Tibial artery (tissue), 4 donors: Measurements from ENCODE around the gene MOGAT2.

Experiments used
- DNase-seq, 2 donors: peaks; one replicate each; pipeline ENCODE4 v3.0.0-alpha.2; 2019
- H3K27ac ChIP-seq, 2 donors: fragments of 200-600 bp; sonication (generic) in 1 of 2; 1 replicate in 1 of 2; 2 replicates in 1 of 2; pipeline ENCODE4 v1.5.1; 2018 to 2019; ENCODE audit warnings: mild to moderate bottlenecking in 1 of 2
- H3K27me3 ChIP-seq, 2 donors: fragments of 200-600 bp; sonication (generic) in 1 of 2; one replicate each; pipeline versions ENCODE4 v1.5.1 to v1.6.0; 2016 to 2019
- H3K36me3 ChIP-seq, 3 donors: fragments of 200-600 bp; sonication (generic) in 2 of 3; one replicate each; pipeline ENCODE4 v1.5.1; 2016 to 2019; ENCODE audit warnings: mild to moderate bottlenecking in 2 of 3
- H3K4me1 ChIP-seq, 4 donors: fragments of 200-600 bp; sonication (generic) in 2 of 4; 1 replicate in 3 of 4; 2 replicates in 1 of 4; pipeline ENCODE4 v1.5.1; 2016 to 2019
- H3K4me3 ChIP-seq, 2 donors: fragments of 200-600 bp; sonication (generic) in 1 of 2; 1 replicate in 1 of 2; 2 replicates in 1 of 2; pipeline ENCODE4 v1.5.1; 2018 to 2019; ENCODE audit warnings: mild to moderate bottlenecking in 2 of 2
- H3K9me3 ChIP-seq, 3 donors: fragments of 200-600 bp; sonication (generic) in 1 of 3; one replicate each; pipeline ENCODE4 v1.5.1; 2016 to 2019
- CTCF ChIP-seq, 2 experiments: fragments of 200-600 bp in 1 of 2; fragments of 450-650 bp in 1 of 2; IDR thresholded peaks; one replicate each; pipeline ENCODE4 v1.5.1; 2017 to 2019; ENCODE audit warnings: antibody characterized with exemption in 2 of 2, mild to moderate bottlenecking in 1 of 2, moderate library complexity in 1 of 2
- intact Hi-C: fragments of 100-400 bp; cut with DNase I; formaldehyde crosslinking; loops from one replicate; pipeline ENCODE4 v1.15.0; 2023; ENCODE audit warnings: low total_unique reads

Gene MOGAT2

GRCh38 chr11:75731095-75731494 lies 13.5 kb downstream of the MOGAT2 start:
- no peaks in the 10 kb centered on the region for H3K36me3 ChIP-seq
- no peaks in the 10 kb centered on the region for H3K9me3 ChIP-seq
- no peak overlapping the region for H3K27ac ChIP-seq
- no peak for TF ChIP-seq CTCF (IDR thresholded peaks at IDR 0.05)
- H3K4me1 ChIP-seq, result peaks cover 0 to 23% (median 12%) of the 10 kb centered on the region in 4 donors
- intact Hi-C loops, result no loop called here
- no peaks in the 10 kb centered on the region for H3K27me3 ChIP-seq
- no peak overlapping the region for H3K4me3 ChIP-seq
- no peak for DNase-seq

GRCh38 chr11:75733071-75733430 lies 15.4 kb downstream of the MOGAT2 start:
- Histone ChIP-seq H3K4me3 (no peak overlapping the region), H3K4me1 (peaks cover 0 to 23% (median 12%) of the 10 kb centered on the region in 4 donors), H3K36me3 (no peaks in the 10 kb centered on the region), H3K9me3 (no peaks in the 10 kb centered on the region), H3K27ac (no peak overlapping the region), H3K27me3 (no peaks in the 10 kb centered on the region)
- TF ChIP-seq CTCF (IDR thresholded peaks at IDR 0.05), result no peak
- intact Hi-C loops, result no loop called here
- DNase-seq, result no peak

DNA sequence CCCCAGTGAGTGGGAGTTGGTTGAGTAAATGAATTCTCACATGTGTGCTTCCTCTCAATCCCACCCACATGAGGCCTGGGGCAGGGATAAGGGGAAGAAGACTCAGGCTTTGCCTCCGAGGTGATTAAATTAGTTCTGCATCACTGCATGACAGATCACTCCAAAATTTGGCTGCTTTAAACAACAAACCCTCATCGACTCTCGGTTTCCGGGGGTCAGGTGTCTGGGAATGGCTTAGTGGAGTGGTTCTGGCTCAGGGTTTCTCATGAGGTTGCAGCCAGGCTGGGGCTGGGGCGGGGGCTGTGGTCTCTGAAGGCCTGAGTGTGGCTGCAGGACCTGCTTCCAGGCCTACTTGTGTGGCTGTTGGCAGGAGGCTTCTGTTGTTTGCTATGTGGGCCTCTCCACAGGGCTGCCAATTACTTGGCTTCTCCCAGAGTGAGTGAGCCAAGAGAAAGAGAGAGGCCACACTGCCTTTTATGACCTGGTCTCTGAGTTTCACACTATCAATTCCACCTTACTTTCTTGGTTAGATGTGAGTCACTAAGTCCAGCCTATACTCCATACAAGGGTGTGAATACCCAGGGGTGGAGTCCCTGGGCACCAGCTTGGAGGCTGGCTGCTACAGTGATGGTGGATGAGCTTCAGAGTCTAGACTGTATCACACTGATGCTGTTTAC lies 15.9 kb downstream of the MOGAT2 start:
- no peak for TF ChIP-seq CTCF (IDR thresholded peaks at IDR 0.05)
- Histone ChIP-seq H3K4me3 (no peak overlapping the region), H3K9me3 (no peaks in the 10 kb centered on the region), H3K27ac (no peak overlapping the region), H3K4me1 (peaks cover 0 to 23% (median 12%) of the 10 kb centered on the region in 4 donors), H3K36me3 (no peaks in the 10 kb centered on the region), H3K27me3 (no peaks in the 10 kb centered on the region)
- DNase-seq, result no peak
- intact Hi-C loops, result no loop called here

DNA sequence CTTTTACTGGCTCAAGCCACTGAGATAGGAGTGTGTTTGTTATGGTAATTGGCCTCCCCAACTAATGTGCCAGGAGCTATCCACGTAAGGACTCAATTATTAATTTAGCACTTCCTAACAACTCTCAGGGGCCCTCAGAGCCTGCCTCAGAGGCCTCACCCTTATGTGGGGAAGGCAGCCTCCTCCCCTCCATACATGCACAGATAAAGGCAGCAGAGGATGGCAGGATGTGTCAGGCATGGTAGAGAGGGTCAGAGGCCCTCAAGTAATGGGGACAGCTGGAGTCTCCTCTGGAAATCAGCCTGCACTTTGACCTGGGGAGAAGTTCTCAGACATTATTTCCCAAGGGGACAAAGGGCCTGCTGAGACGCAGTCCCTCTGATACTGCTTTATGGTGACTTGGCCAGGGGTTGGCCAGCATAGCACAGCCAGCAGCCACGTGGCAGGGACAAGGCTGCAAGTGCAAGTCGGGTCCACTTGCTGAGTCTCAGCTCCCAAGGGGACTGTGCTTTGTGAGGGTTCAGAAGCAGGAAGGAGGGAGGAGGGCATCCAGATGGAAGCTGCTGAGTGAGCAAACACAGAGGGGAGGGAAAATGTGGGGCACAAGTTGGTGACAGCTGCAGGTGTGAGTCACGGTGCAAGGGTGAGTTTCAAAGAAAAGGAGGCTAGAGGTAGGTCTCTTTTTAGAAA lies 17.0 kb downstream of the MOGAT2 start:
- H3K36me3 ChIP-seq, result no peaks in the 10 kb centered on the region
- H3K9me3 ChIP-seq, result no peaks in the 10 kb centered on the region
- H3K27me3 ChIP-seq, result no peaks in the 10 kb centered on the region
- TF ChIP-seq CTCF (IDR thresholded peaks at IDR 0.05), result no peak
- no peak overlapping the region for H3K4me3 ChIP-seq
- no peak for DNase-seq
- H3K27ac ChIP-seq, result no peak overlapping the region
- H3K4me1 ChIP-seq, result peaks cover 0 to 23% (median 12%) of the 10 kb centered on the region in 4 donors
- intact Hi-C loops, result no loop called here

- Histone ChIP-seq H3K4me3 (no peak overlapping the region), H3K36me3 (no peaks in the 10 kb centered on the region), H3K27me3 (no peaks in the 10 kb centered on the region), H3K9me3 (no peaks in the 10 kb centered on the region), H3K4me1 (peaks cover 0 to 23% (median 12%) of the 10 kb centered on the region in 4 donors), H3K27ac (no peak overlapping the region)
- no peak for DNase-seq
- no peak for TF ChIP-seq CTCF (IDR thresholded peaks at IDR 0.05)
- intact Hi-C loops, result no loop called here
Observed at GRCh38 chr11:75735181-75735845, 17.7 kb downstream of the MOGAT2 start.
